Right atrium auricular region (tissue), 2 donors: Measurements from ENCODE around the gene CHST3. TPM values are rescaled to one million over a fixed set of nuclear protein-coding genes. Genes with fewer than 3 reads are reported as not detected.

ENCODE experiments used
- DNase-seq: peaks from one replicate; pipeline ENCODE4 v3.0.0-alpha.2; 2019; ENCODE audit warnings: low spot score
- H3K27ac ChIP-seq, 2 donors: fragments of 200-600 bp; sonication (generic); 1 replicate in 1 of 2; 2 replicates in 1 of 2; pipeline ENCODE4 v1.5.1; 2016 to 2019
- H3K27me3 ChIP-seq, 2 donors: fragments of 200-600 bp; sonication (generic); one replicate each; pipeline versions ENCODE4 v1.5.1 to v1.6.0; 2017 to 2019
- H3K36me3 ChIP-seq: fragments of 200-600 bp; sonication (generic); one replicate; pipeline ENCODE4 v1.5.1; 2016
- H3K4me1 ChIP-seq, 2 donors: fragments of 200-600 bp; sonication (generic); one replicate each; pipeline versions ENCODE4 v1.5.1 to v1.6.0; 2017 to 2019
- H3K4me3 ChIP-seq, 2 donors: fragments of 200-600 bp; sonication (generic); 1 replicate in 1 of 2; 2 replicates in 1 of 2; pipeline ENCODE4 v1.5.1; 2017 to 2019; ENCODE audit warnings: mild to moderate bottlenecking in 1 of 2, moderate library complexity in 1 of 2
- H3K9me3 ChIP-seq, 2 donors: fragments of 200-600 bp; sonication (generic); one replicate each; pipeline ENCODE4 v1.5.1; 2019
- CTCF ChIP-seq, 2 donors: fragments of 200-600 bp; sonication (generic); IDR thresholded peaks; one replicate each; pipeline ENCODE4 v1.5.1; 2019; ENCODE audit warnings: antibody characterized with exemption in 2 of 2
- total RNA-seq, 2 donors: library from RNA; depleted of rRNA; stranded (reverse); fragments of >200 nt; gene quantifications; one replicate each; pipeline ENCODE4 v1.1.0, GENCODE V29; 2016

The CHST3 gene
- total RNA-seq, 2 donors from 2014 or later, result 21.3 to 45.4 TPM

- no peak for TF ChIP-seq CTCF (IDR thresholded peaks at IDR 0.05)
- Histone ChIP-seq H3K36me3 (no peaks in the 10 kb centered on the region), H3K4me1 (no peaks in the 10 kb centered on the region), H3K27me3 (no peaks in the 10 kb centered on the region), H3K9me3 (peaks cover 4 to 28% of the 10 kb centered on the region in 2 donors), H3K4me3 (no peak overlapping the region), H3K27ac (no peak overlapping the region)
- no peak for DNase-seq
Observed at GRCh38 chr10:71941318-71941717, 22.9 kb upstream of the CHST3 start.

- Histone ChIP-seq H3K9me3 (peaks cover 4 to 47% of the 10 kb centered on the region in 2 donors), H3K4me3 (no peak overlapping the region), H3K36me3 (no peaks in the 10 kb centered on the region), H3K27ac (no peak overlapping the region), H3K27me3 (no peaks in the 10 kb centered on the region), H3K4me1 (no peaks in the 10 kb centered on the region)
- no peak for TF ChIP-seq CTCF (IDR thresholded peaks at IDR 0.05)
- no peak for DNase-seq
Observed at GRCh38 chr10:71945819-71946474, 18.2 kb upstream of the CHST3 start.

GRCh38 chr10:71946700-71947099 lies 17.5 kb upstream of the CHST3 start:
- DNase-seq, result no peak
- H3K9me3 ChIP-seq, result peaks cover 4 to 47% of the 10 kb centered on the region in 2 donors
- TF ChIP-seq CTCF (IDR thresholded peaks at IDR 0.05), result no peak

GRCh38 chr10:71948496-71949067 lies 15.6 kb upstream of the CHST3 start:
- H3K36me3 ChIP-seq, result no peaks in the 10 kb centered on the region
- peaks cover 4 to 42% of the 10 kb centered on the region in 2 donors for H3K9me3 ChIP-seq
- no peak for DNase-seq
- no peaks in the 10 kb centered on the region for H3K4me1 ChIP-seq
- no peak overlapping the region for H3K27ac ChIP-seq
- no peak overlapping the region for H3K4me3 ChIP-seq
- TF ChIP-seq CTCF (IDR thresholded peaks at IDR 0.05), result no peak
- no peaks in the 10 kb centered on the region for H3K27me3 ChIP-seq

More at GRCh38 chr10:71946700-71947099, 17.5 kb upstream of the CHST3 start:
- no peak overlapping the region for H3K4me3 ChIP-seq
- no peak overlapping the region for H3K27ac ChIP-seq
- H3K4me1 ChIP-seq, result no peaks in the 10 kb centered on the region
- no peaks in the 10 kb centered on the region for H3K36me3 ChIP-seq
- no peaks in the 10 kb centered on the region for H3K27me3 ChIP-seq

GRCh38 chr10:71950683-71951082 lies 13.5 kb upstream of the CHST3 start:
- Histone ChIP-seq H3K9me3 (peaks cover 0 to 25% of the 10 kb centered on the region in 2 donors), H3K4me3 (no peak overlapping the region), H3K27ac (no peak overlapping the region), H3K27me3 (no peaks in the 10 kb centered on the region), H3K4me1 (no peaks in the 10 kb centered on the region), H3K36me3 (no peaks in the 10 kb centered on the region)
- DNase-seq, result no peak
- no peak for TF ChIP-seq CTCF (IDR thresholded peaks at IDR 0.05)
